K562 (cell line): Measurements from ENCODE around the gene CRB2. TPM values are rescaled to one million over a fixed set of nuclear protein-coding genes. Genes with fewer than 3 reads are reported as not detected.

Experiments
- CHD7 ChIP-seq: fragments of 200-600 bp; sonication (generic); IDR thresholded peaks from one replicate; pipeline ENCODE4 v1.6.1; 2012; ENCODE audit warnings: mild to moderate bottlenecking, low read depth, low read length, inconsistent platforms
- ETV1 ChIP-seq: fragments of 450-650 bp; conservative IDR thresholded peaks from 2 replicates; pipeline ENCODE4 v1.6.1; 2016; ENCODE audit warnings: missing genetic modification characterization, control low read depth, low read depth, missing compliant biosample characterization
- MAFG ChIP-seq: fragments of 450-650 bp; conservative IDR thresholded peaks from 2 replicates; pipeline ENCODE4 v1.6.1; 2016; ENCODE audit warnings: missing genetic modification characterization, missing compliant biosample characterization
- TFAP4 ChIP-seq: sonication (generic); formaldehyde crosslinking; IDR thresholded peaks from 2 replicates; pipeline ENCODE4 v1.8.0; 2022; ENCODE audit warnings: missing genetic modification reagents, mild to moderate bottlenecking, moderate library complexity, borderline replicate concordance
- THRAP3 ChIP-seq: fragments of 450-650 bp; IDR thresholded peaks from 2 replicates; pipeline ENCODE4 v1.6.1; 2016; ENCODE audit warnings: mild to moderate bottlenecking, inconsistent platforms, borderline replicate concordance
- polyA plus RNA-seq, 8 experiments: library from polyadenylated mRNA; depleted of rRNA in 4 of 8; stranded (reverse) in 5 of 8; unstranded in 3 of 8; fragments of >200 nt; fragmentation: Nextera tagmentation in 2 of 8; fragmentation: Illumina TruSeq in 1 of 8; extraction: Ambion mirVana in 2 of 8; extraction: Trizol in 1 of 8; gene quantifications; 2 replicates each; pipeline versions ENCODE4 v1.2.1 to v1.2.3, GENCODE V29; 2011 to 2014; ENCODE audit warnings: inconsistent platforms in 1 of 8, missing spikeins in 1 of 8
- total RNA-seq, 7 experiments: library from RNA; depleted of rRNA in 6 of 7; stranded (reverse); fragments of >200 nt in 6 of 7; fragmentation: Illumina TruSeq in 2 of 7; extraction: Trizol in 2 of 7; gene quantifications; 2 replicates each; pipeline versions ENCODE4 v1.2.1 to v1.2.3, GENCODE V29; 2011 to 2021; ENCODE audit warnings: low replicate concordance in 1 of 7
- TF ChIP-seq, protein P1 (sequence below): sonication (generic); formaldehyde crosslinking; IDR thresholded peaks from 2 replicates; pipeline ENCODE4 v1.8.0; 2022; ENCODE audit warnings: missing genetic modification reagents, mild to moderate bottlenecking, borderline replicate concordance
- TF ChIP-seq, protein P2 (sequence below): fragments of 450-650 bp; IDR thresholded peaks from 2 replicates; pipeline ENCODE4 v1.7.1; 2018; ENCODE audit warnings: mild to moderate bottlenecking, low read depth; ENCODE audit not compliant: partially characterized antibody

The CRB2 gene
- total and polyA plus RNA-seq, 9 of the 15 experiments (the other 6 are each of a cell fraction or from before 2014, with no cell fraction given), result 0.13 to 1.2 (median 0.25) TPM; not detected in 2

DNA sequence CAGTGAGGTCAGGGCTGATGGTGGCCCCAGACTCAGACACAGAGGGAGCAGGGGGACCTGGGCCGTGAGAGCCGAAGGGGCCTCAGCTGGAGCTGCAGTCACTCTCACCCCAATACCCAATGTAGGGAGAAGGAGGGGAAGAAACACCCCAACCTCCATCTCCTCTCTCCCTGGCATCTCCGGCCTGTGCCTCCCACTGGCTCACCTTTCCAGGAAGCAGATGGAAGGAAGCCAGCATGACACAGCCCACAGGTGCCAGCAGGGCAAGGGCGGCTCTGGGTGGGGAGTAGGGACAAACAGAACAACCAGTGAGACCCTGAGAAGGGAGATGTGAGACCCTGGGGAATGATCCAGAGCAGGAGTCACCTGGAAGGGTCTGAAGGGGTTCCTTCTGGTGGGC, 3.0 kb upstream of the CRB2 start (continued):
- TF ChIP-seq CHD7 (no peak), ETV1 (tag) (no peak), TFAP4 (CRISPR knock-in tag) (no peak), THRAP3 (no peak), MAFG (tag) (no peak)
- TF ChIP-seq, protein P1, sequence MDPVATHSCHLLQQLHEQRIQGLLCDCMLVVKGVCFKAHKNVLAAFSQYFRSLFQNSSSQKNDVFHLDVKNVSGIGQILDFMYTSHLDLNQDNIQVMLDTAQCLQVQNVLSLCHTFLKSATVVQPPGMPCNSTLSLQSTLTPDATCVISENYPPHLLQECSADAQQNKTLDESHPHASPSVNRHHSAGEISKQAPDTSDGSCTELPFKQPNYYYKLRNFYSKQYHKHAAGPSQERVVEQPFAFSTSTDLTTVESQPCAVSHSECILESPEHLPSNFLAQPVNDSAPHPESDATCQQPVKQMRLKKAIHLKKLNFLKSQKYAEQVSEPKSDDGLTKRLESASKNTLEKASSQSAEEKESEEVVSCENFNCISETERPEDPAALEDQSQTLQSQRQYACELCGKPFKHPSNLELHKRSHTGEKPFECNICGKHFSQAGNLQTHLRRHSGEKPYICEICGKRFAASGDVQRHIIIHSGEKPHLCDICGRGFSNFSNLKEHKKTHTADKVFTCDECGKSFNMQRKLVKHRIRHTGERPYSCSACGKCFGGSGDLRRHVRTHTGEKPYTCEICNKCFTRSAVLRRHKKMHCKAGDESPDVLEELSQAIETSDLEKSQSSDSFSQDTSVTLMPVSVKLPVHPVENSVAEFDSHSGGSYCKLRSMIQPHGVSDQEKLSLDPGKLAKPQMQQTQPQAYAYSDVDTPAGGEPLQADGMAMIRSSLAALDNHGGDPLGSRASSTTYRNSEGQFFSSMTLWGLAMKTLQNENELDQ (CRISPR knock-in tag), result no peak
- TF ChIP-seq, protein P2, sequence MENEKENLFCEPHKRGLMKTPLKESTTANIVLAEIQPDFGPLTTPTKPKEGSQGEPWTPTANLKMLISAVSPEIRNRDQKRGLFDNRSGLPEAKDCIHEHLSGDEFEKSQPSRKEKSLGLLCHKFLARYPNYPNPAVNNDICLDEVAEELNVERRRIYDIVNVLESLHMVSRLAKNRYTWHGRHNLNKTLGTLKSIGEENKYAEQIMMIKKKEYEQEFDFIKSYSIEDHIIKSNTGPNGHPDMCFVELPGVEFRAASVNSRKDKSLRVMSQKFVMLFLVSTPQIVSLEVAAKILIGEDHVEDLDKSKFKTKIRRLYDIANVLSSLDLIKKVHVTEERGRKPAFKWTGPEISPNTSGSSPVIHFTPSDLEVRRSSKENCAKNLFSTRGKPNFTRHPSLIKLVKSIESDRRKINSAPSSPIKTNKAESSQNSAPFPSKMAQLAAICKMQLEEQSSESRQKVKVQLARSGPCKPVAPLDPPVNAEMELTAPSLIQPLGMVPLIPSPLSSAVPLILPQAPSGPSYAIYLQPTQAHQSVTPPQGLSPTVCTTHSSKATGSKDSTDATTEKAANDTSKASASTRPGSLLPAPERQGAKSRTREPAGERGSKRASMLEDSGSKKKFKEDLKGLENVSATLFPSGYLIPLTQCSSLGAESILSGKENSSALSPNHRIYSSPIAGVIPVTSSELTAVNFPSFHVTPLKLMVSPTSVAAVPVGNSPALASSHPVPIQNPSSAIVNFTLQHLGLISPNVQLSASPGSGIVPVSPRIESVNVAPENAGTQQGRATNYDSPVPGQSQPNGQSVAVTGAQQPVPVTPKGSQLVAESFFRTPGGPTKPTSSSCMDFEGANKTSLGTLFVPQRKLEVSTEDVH, result no peak
